OCI-LY1 (cell line): ENCODE data around the gene QRFP.

ENCODE experiments used
- EZH2 ChIP-seq: fragments of 200-600 bp; sonication (generic), shearing (Covaris generic); IDR thresholded peaks from 2 replicates; pipeline ENCODE4 v1.8.0; 2017; ENCODE audit warnings: borderline replicate concordance, mixed run types, mild to moderate bottlenecking, antibody characterized with exemption, low read length, moderate library complexity, mixed read lengths
- TF ChIP-seq, protein P1 (sequence below): fragments of 200-600 bp; sonication (generic), shearing (Covaris generic); IDR thresholded peaks from 2 replicates; pipeline ENCODE4 v1.5.1; 2017; ENCODE audit warnings: mild to moderate bottlenecking, antibody characterized with exemption, low read length, moderate library complexity, mixed read lengths

DNA sequence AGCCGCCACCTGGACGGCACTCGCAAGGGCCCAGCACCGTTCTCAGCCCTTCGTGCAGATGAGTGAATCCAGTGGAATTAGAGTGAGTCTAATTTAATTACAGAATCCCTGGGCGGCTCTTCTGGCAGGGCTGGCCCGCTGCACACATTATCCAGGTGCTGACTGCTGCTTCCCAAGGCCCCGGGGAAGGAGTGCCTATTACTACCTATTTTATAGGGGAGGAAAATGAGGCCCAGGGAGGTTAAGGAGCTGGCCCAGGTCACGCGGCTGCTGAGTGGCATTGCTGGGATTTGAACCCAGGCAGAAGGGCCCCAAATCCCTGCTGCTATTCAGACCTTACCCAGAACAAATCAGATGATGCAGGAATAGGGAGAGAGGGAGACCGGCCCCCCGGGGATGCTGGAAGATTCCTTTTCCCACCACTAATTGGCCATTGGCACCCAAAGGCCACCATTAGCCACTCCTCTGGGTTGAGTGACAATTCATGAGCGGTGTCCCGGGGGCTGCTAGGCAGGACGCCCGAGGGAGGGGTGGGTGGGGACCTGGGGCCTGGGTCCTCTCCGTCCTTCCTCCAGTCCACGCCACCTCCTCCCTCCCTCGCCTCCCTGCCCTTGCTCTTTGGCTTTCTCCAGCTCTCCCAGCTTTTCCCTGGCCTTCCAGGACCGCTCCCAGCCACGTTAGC lies 10.3 kb upstream of the QRFP start:
- TF ChIP-seq, protein P1, sequence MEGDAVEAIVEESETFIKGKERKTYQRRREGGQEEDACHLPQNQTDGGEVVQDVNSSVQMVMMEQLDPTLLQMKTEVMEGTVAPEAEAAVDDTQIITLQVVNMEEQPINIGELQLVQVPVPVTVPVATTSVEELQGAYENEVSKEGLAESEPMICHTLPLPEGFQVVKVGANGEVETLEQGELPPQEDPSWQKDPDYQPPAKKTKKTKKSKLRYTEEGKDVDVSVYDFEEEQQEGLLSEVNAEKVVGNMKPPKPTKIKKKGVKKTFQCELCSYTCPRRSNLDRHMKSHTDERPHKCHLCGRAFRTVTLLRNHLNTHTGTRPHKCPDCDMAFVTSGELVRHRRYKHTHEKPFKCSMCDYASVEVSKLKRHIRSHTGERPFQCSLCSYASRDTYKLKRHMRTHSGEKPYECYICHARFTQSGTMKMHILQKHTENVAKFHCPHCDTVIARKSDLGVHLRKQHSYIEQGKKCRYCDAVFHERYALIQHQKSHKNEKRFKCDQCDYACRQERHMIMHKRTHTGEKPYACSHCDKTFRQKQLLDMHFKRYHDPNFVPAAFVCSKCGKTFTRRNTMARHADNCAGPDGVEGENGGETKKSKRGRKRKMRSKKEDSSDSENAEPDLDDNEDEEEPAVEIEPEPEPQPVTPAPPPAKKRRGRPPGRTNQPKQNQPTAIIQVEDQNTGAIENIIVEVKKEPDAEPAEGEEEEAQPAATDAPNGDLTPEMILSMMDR: no peak
- TF ChIP-seq EZH2: no peak
